ENCODE results near the gene HS2ST1.

GRCh38 chr1:87053446-87053845 lies 139.0 kb downstream of the HS2ST1 start:
- no peak for TF ChIP-seq POLR2A (IDR thresholded peaks at IDR 0.05; ENCODE audit: extremely low read depth, insufficient read length)
- no peak for TF ChIP-seq MYC (IDR thresholded peaks at IDR 0.05; ENCODE audit: low read depth, low read length)
- no peak for TF ChIP-seq CTCF (IDR thresholded peaks at IDR 0.05; ENCODE audit: low read depth, low read length)

Data from NB4 (cell line).